ENCODE data around the gene WFDC10A.
"Not testable (repeated sequence)": the region's sequence is repeated elsewhere in the genome, so short reads cannot be mapped to it uniquely, and the experiment has no call there.

Gene WFDC10A

DNA sequence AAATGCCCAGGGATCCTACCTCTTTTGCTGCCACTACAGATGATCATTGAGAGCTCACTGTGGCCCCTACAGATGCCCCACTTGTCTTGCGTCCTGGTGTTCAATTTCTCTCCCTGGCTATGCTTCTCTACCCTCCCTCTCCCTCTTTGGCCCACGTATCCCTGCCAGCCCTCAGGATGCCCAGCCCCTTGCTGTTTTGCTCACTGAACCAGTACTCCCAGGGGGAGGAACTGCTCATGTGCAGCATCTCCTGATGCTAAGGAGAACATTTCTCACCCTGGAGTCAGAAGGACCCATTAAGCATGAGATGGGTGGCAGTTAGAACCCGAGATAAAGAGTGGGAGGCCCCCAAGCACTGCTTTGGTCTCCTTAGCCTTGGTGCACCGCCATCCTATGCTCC is 1.6 kb downstream of the WFDC10A start, which contains the start of gene WFDC9:
Gene WFDC9, minus strand, starts transcription at position 101 of the 400 bp plus-strand sequence. CDS start 21,103 bp downstream, outside the sequence.
- no peaks in the 10 kb centered on the region for H3K9me2 ChIP-seq (replicated peaks; ENCODE audit: insufficient read depth, low read length)
- H3K4me1 ChIP-seq (ENCODE audit: low read length) = no peaks in the 10 kb centered on the region
- no peaks in the 10 kb centered on the region for H3F3A ChIP-seq (ENCODE audit: insufficient read depth, low read length)
- no peaks in the 10 kb centered on the region for H3K27me3 ChIP-seq (replicated peaks; ENCODE audit: insufficient read depth, low read length)
- no peak for TF ChIP-seq EZH2 (optimal IDR thresholded peaks at IDR 0.05; ENCODE audit: low read depth, low read length)
- no peak for TF ChIP-seq EZH2phosphoT487 (IDR thresholded peaks at IDR 0.05; ENCODE audit: low read length)
- TF ChIP-seq CTCF (IDR thresholded peaks at IDR 0.05; ENCODE audit: low read length) = no peak
- no peak for DNase-seq
- H3K9me3 ChIP-seq (replicated peaks; ENCODE audit: insufficient read depth, low read length) = no peaks in the 10 kb centered on the region
- H3K9ac ChIP-seq (ENCODE audit: low read length) = no peak within 1 kb of the TSS
- no peaks in the 10 kb centered on the region for H3K79me2 ChIP-seq (ENCODE audit: low read length)
- H3K27ac ChIP-seq (ENCODE audit: low read length) = no peak within 1 kb of the TSS
- no peaks in the 10 kb centered on the region for H4K20me1 ChIP-seq (ENCODE audit: insufficient read depth, low read length)
- no peak within 1 kb of the TSS for H3K4me3 ChIP-seq (ENCODE audit: low read length)
- H3K36me3 ChIP-seq (replicated peaks; ENCODE audit: insufficient read depth, low read length) = no peaks in the 10 kb centered on the region
- no peak within 1 kb of the TSS for H3K4me2 ChIP-seq (ENCODE audit: low read depth, low read length)
- no peak within 1 kb of the TSS for H2AFZ ChIP-seq (ENCODE audit: low read length)

- Histone ChIP-seq H2AFZ (ENCODE audit: low read length) (no peak overlapping the region), H3K27me3 (replicated peaks; ENCODE audit: insufficient read depth, low read length) (no peaks in the 10 kb centered on the region), H3K4me2 (ENCODE audit: low read depth, low read length) (no peak overlapping the region), H3K9me2 (replicated peaks; ENCODE audit: insufficient read depth, low read length) (no peaks in the 10 kb centered on the region), H3K27ac (ENCODE audit: low read length) (no peak overlapping the region), H3K4me3 (ENCODE audit: low read length) (no peak overlapping the region), H3K4me1 (ENCODE audit: low read length) (no peaks in the 10 kb centered on the region), H3F3A (ENCODE audit: insufficient read depth, low read length) (no peaks in the 10 kb centered on the region), H4K20me1 (ENCODE audit: insufficient read depth, low read length) (no peaks in the 10 kb centered on the region), H3K9me3 (replicated peaks; ENCODE audit: insufficient read depth, low read length) (no peaks in the 10 kb centered on the region), H3K36me3 (replicated peaks; ENCODE audit: insufficient read depth, low read length) (no peaks in the 10 kb centered on the region), H3K79me2 (ENCODE audit: low read length) (no peaks in the 10 kb centered on the region), H3K9ac (ENCODE audit: low read length) (no peak overlapping the region)
- TF ChIP-seq CTCF (IDR thresholded peaks at IDR 0.05; ENCODE audit: low read length) (no peak), EZH2phosphoT487 (IDR thresholded peaks at IDR 0.05; ENCODE audit: low read length) (no peak), EZH2 (optimal IDR thresholded peaks at IDR 0.05; ENCODE audit: low read depth, low read length) (no peak)
- DNase-seq = no peak
Measured at GRCh38 chr20:45636513-45636912, 7.0 kb downstream of the WFDC10A start.

- no peaks in the 10 kb centered on the region for H3K79me2 ChIP-seq (ENCODE audit: low read length)
- H3K4me3 ChIP-seq (ENCODE audit: low read length) = no peak overlapping the region
- no peaks in the 10 kb centered on the region for H3K9me3 ChIP-seq (replicated peaks; ENCODE audit: insufficient read depth, low read length)
- H3K4me1 ChIP-seq (ENCODE audit: low read length) = no peaks in the 10 kb centered on the region
- TF ChIP-seq EZH2 (optimal IDR thresholded peaks at IDR 0.05; ENCODE audit: low read depth, low read length) (no peak), EZH2phosphoT487 (IDR thresholded peaks at IDR 0.05; ENCODE audit: low read length) (no peak), CTCF (IDR thresholded peaks at IDR 0.05; ENCODE audit: low read length) (no peak)
- H3K27ac ChIP-seq (ENCODE audit: low read length) = no peak overlapping the region
- no peaks in the 10 kb centered on the region for H3K27me3 ChIP-seq (replicated peaks; ENCODE audit: insufficient read depth, low read length)
- H3K9me2 ChIP-seq (replicated peaks; ENCODE audit: insufficient read depth, low read length) = no peaks in the 10 kb centered on the region
- no peak overlapping the region for H3K4me2 ChIP-seq (ENCODE audit: low read depth, low read length)
- H3K36me3 ChIP-seq (replicated peaks; ENCODE audit: insufficient read depth, low read length) = no peaks in the 10 kb centered on the region
- no peak for DNase-seq
- H2AFZ ChIP-seq (ENCODE audit: low read length) = no peak overlapping the region
- no peak overlapping the region for H3K9ac ChIP-seq (ENCODE audit: low read length)
- no peaks in the 10 kb centered on the region for H4K20me1 ChIP-seq (ENCODE audit: insufficient read depth, low read length)
- no peaks in the 10 kb centered on the region for H3F3A ChIP-seq (ENCODE audit: insufficient read depth, low read length)
Measured at GRCh38 chr20:45639687-45640086, 10.1 kb downstream of the WFDC10A start.

DNA sequence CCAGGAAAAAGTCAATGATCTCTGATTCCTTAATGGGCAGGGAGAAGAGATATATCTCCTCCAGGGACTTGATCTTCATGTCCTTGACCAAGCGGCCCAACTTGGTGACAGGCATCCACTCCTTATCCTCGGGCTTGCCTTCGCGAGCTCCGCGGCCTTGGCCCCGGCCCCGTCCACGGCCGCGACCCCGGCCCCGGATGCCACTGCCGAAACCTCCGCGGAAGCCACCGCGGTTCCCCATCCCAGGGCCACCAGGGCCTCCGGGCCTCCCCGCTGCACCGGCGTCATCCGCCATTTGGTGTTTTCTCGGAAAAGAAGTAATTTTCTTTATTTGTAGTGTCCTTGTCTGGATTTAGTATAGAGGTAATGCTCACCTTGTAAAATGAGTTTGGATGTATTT is 11.5 kb downstream of the WFDC10A start:
- H3K4me3 ChIP-seq (ENCODE audit: low read length); H3K9ac ChIP-seq (ENCODE audit: low read length); H4K20me1 ChIP-seq (ENCODE audit: insufficient read depth, low read length); H3K79me2 ChIP-seq (ENCODE audit: low read length); DNase-seq; H3K27ac ChIP-seq (ENCODE audit: low read length); H3K4me2 ChIP-seq (ENCODE audit: low read depth, low read length); H2AFZ ChIP-seq (ENCODE audit: low read length); H3K9me3 ChIP-seq (replicated peaks; ENCODE audit: insufficient read depth, low read length); H3K36me3 ChIP-seq (replicated peaks; ENCODE audit: insufficient read depth, low read length); H3K9me2 ChIP-seq (replicated peaks; ENCODE audit: insufficient read depth, low read length); H3K4me1 ChIP-seq (ENCODE audit: low read length); H3K27me3 ChIP-seq (replicated peaks; ENCODE audit: insufficient read depth, low read length); H3F3A ChIP-seq (ENCODE audit: insufficient read depth, low read length): not testable (repeated sequence)

DNA sequence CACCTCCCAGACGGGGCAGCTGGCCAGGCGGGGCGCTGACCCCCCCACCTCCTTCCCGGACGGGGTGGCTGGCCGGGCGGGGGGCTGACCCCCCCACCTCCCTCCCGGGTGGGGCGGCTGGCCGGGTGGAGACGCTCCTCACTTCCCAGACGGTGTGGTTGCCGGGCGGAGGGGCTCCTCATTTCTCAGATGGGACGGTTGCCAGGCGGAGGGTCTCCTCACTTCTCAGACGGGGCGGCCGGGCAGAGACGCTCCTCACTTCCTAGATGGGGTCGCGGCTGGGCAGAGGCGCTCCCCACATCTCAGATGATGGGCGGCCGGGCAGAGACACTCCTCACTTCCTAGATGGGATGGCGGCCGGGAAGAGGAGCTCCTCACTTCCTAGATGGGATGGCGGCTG is 16.3 kb downstream of the WFDC10A start:
- not testable (repeated sequence) for H3K9ac ChIP-seq (ENCODE audit: low read length); H3F3A ChIP-seq (ENCODE audit: insufficient read depth, low read length); H3K4me3 ChIP-seq (ENCODE audit: low read length); H4K20me1 ChIP-seq (ENCODE audit: insufficient read depth, low read length); H3K27ac ChIP-seq (ENCODE audit: low read length); H3K27me3 ChIP-seq (replicated peaks; ENCODE audit: insufficient read depth, low read length); H2AFZ ChIP-seq (ENCODE audit: low read length); H3K9me2 ChIP-seq (replicated peaks; ENCODE audit: insufficient read depth, low read length); H3K4me1 ChIP-seq (ENCODE audit: low read length); H3K4me2 ChIP-seq (ENCODE audit: low read depth, low read length); DNase-seq; H3K9me3 ChIP-seq (replicated peaks; ENCODE audit: insufficient read depth, low read length); H3K36me3 ChIP-seq (replicated peaks; ENCODE audit: insufficient read depth, low read length); H3K79me2 ChIP-seq (ENCODE audit: low read length)
